GM19043 (cell line): ENCODE results near the gene RRP9.

ENCODE experiments used
- ATAC-seq: cut with Tn5 transposase; IDR thresholded peaks from one replicate; pipeline ENCODE4 v1.9.1; 2021; ENCODE audit warnings: low read depth; ENCODE audit not compliant: unreplicated experiment

RRP9 gene

GRCh38 chr3:51974277-51974962 lies 32.7 kb upstream of the RRP9 start:
- ATAC-seq, result no peak

DNA sequence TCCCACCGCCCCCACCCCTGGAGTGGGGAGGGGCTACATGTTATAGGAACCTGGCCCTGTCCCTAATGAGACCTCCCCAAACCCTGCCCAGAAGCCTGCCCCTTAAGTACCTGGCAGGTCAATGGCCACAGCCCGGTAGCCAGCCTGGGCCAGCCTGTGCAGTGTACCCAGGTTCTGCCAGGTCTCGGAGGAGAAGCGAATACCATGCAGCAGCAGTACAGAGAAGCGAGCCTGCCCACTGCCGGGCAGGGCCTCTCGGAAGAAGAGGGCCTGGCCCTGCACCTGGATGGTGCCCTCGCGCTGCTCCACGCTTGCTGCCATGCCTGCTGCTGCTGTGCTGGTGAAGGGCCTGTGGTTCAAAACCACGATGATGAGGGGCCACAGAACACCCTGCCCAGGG lies 29.6 kb upstream of the RRP9 start:
- ATAC-seq, result no peak

GRCh38 chr3:51970606-51971300 lies 29.0 kb upstream of the RRP9 start:
- no peak for ATAC-seq

DNA sequence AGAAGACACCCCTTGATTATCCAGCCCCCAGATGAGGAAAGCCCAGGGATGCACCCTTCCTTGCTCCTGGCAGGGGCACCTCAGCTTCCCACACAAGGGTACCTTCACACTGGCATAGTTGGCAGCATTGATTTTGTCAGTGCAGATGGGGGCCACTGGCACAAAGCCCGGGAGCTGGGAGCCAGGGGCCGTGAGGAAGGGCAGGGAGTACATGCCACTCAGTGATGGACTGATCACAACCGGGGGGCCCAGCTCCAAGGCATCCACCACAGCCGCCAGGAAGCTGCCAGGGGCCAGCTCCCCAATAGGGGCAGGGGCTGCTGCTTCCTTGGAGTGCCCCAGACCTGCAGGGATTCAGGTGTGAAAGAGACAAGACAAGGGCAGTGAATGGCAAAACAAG lies 28.1 kb upstream of the RRP9 start:
- ATAC-seq, result no peak

DNA sequence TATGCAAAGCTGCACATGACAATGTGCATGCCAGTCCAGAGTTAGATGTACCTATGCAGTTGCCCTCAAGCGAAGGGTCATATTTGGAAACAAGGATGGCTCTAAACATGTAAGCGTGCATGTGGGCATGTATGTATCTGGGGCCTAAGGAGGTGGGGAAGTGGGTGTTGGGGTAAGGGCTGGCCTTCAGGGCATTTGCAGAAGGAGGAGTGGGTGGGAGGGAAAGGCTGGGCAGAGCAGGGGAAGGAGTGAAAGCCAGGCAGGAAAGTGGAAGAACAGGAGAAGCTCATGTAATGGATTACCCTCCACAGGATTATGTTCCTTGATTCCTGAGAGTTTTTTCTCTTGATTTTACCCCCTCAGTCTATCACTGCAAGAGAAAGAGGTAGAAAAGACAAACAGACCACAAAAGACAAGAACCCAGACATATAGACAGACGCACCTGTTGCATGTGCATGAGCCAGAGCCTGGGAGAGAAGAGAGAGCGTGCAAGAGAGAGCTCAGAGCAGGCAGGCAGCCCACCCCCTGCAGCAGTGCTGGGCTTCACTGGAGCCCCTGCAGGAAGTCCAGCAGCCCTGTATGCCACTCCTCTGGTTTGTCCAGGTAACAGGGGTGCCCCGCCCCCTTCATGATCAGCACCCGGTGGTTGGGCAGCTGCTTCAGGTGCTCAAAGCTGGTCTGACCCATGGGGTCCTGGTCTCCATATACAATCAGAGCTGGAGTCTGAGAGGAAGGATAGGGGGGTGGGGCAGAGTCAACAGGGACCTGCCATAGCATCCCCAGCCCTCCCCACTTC lies 27.4 kb upstream of the RRP9 start:
- no peak for ATAC-seq

- ATAC-seq, result no peak
Observed at GRCh38 chr3:51968170-51968775, 26.6 kb upstream of the RRP9 start.

DNA sequence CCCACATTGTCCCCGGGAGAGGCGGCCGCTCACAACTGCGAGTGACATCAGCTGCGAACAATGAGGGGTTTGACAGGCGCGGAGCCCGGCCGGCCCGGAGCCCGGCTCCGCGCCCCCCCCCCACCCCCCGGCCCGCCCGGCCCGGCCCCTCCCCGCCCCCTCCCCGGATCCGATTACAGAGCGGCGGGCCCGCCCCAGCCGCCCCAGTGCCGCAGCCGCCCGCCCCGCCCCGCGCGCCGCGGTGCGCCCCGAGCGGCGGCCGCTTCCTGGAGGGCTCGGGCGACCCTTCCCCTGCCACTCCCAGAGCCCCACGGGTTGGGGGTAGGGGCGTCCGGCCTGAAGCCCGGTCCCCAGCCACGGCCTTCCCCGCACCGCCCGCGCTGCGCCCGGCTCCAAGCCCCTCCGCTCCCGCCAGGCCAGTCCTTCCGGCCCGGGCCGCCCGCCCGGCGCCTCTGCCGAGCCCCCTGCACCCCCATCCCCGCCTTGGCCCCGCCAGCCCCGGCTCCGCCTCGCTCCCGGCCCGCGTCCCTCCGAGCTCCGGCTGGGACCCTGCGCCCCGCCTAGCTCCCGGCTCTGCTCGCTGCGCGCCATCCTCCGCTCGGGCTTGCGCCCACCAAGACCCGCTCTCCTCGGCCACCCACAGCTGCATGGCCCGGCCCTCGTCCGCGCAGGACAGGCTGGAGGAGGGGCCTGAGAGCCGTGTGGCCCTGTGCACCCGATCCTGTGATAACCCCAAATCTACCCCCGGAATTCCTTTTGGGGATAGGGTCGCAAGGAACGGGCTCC lies 25.9 kb upstream of the RRP9 start, which contains the start of gene PCBP4:
PCBP4 (minus strand) TSS at position 71 of the 786 bp plus-strand sequence. CDS start 6,214 bp downstream, outside the sequence.
- ATAC-seq, result no peak

GRCh38 chr3:51966922-51967383 lies 25.2 kb upstream of the RRP9 start:
- no peak for ATAC-seq

DNA sequence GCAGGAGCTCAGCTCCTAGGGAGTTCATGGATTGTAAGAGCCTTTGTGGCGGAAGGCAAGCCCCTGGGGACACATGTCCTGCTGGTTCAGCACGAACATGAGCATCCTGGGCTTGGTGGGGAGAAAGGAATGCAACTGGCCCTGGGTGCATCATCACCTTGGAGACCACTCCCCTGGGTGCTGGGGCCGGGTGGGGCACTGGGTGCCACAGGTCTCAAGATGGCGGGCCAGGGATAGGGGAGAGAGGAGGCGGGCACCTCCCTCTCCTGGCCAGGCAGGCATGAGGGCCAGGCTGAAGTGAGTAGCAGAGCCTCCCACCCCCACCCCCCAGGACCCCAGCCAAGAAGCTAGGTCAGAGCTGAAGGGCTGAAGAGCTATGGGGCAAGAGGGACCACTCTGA lies 24.8 kb upstream of the RRP9 start:
- ATAC-seq, result no peak

- no peak for ATAC-seq
Observed at GRCh38 chr3:51966016-51966415, 24.3 kb upstream of the RRP9 start.

- no peak for ATAC-seq
Observed at GRCh38 chr3:51964521-51964920, 22.8 kb upstream of the RRP9 start.

DNA sequence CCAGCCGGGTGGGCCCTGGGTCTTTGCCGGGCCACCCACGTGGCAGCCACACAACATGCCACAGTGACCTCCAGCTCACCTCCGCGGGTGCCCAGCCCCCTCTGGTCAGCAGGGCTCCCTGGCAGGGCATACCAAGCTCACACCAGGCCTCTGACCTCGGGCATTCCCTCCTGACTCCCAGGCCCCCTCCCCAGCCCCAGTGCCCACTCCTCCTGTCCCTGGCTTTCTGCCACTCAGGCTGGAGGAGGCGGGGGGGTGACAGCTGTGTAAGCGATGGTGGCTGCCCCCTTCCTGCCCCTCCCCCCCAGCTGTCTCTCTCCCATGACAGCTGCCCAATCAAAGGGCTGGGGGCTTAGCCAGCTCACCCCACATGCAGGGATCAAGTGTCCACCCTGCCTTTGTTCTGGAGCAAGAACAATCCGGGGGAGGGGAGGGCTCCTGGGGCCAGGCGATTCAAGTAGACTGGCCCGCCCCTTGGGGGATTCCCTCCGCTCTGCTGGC lies 22.3 kb upstream of the RRP9 start:
- ATAC-seq, result no peak

DNA sequence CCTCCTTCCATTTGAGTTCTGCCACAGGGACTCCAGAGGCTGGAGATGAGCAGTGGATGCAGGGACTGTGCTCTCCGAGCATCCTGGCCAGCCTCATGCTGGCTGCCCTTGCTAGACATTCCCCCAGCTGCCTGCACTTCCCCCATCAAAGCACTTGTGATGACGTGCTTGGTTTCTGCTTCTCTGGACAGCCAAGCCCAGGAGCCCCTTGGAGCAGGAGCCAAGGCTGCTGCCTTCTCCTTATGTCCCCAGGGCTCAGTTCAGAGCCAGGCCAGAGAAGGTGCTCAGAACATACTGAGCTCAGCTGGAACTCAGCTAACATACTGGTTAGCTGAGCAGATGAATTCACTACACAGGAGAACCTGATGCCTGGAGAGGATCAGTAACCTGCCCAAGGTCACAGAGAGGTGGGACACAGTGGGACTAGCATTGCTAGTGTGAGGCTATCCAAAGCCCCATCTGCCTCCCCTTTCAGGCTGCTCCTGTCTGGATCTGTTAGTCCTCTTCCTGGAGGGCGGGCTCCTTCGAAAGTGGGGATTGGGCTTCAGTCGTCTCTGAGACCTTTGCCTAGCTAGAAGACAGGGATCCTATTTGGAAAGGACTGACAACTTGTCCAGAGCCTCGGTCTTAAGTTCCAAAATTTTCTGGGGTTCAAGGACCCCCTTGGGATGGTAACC lies 21.3 kb upstream of the RRP9 start:
- no peak for ATAC-seq

GRCh38 chr3:51961602-51962569 lies 20.2 kb upstream of the RRP9 start:
- no peak for ATAC-seq

GRCh38 chr3:51961011-51961410 lies 19.3 kb upstream of the RRP9 start:
- ATAC-seq, result no peak

DNA sequence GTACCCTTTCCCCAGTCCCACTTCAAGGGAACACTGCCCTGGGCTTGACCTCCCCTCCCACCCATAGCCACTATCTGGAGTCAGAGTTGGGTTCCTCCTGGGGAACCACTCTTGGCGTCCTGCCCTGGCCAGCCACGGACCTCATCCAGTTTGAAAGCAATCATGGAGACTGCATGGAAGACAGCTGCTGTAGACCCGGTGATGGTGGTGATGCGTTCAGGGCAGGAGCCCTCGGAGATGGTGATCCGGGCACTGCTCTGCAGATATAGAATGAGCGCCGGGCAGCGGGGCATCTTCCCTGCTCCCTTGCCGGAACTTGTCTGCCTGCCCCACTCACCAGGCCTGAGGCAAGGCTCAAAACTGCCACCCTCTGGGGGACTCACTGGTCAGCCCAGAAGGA lies 18.7 kb upstream of the RRP9 start:
- no peak for ATAC-seq

GRCh38 chr3:51959651-51960050 lies 17.9 kb upstream of the RRP9 start:
- no peak for ATAC-seq
